ENCODE results near the gene ZNHIT1. TPM values are rescaled to one million over a fixed set of nuclear protein-coding genes. Genes with fewer than 3 reads are reported as not detected.
A peak's percentile ranks its signal among the peaks of the same experiment; 100 is the strongest.

Gene ZNHIT1
- total and polyA plus RNA-seq, 11 donors = 47.0 to 156 (median 61.0) TPM

DNA sequence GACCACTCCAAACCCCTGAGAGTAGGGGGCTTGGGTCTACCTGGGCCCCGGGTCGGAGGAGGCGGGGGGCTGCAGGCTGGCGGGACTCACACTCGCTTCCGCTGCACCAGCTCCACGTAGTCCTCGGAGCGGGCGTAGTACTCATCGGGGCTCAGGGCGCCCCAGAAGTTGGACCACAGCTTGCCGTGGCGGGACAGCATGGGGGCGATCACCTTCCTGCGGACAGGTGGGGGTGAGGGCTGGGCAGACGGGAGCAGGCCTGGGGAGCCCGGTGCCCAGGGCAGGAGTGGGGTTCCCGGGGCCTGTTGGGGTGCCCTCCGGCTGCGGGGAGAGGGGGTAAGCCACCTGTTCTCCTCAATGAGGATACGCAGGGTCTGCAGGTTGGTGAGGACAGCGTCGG lies 6.5 kb upstream of the ZNHIT1 start:
- intact Hi-C loops (cut with DNase I) = loop anchor here in 2 of 10 donors (5.0 to 10.0 kb wide), 2 partner anchors 41 to 73 kb away; no protein-coding TSS in a partner anchor
- WGBS, 4 donors = 92 to 98% (median 96%) methylated on average over 15 to 24 of the region's 24 CpGs
- H3K4me3 ChIP-seq = no peak overlapping the region
- TF ChIP-seq POLR2A (IDR thresholded peaks at IDR 0.05) = no peak
- TF ChIP-seq, protein P1, sequence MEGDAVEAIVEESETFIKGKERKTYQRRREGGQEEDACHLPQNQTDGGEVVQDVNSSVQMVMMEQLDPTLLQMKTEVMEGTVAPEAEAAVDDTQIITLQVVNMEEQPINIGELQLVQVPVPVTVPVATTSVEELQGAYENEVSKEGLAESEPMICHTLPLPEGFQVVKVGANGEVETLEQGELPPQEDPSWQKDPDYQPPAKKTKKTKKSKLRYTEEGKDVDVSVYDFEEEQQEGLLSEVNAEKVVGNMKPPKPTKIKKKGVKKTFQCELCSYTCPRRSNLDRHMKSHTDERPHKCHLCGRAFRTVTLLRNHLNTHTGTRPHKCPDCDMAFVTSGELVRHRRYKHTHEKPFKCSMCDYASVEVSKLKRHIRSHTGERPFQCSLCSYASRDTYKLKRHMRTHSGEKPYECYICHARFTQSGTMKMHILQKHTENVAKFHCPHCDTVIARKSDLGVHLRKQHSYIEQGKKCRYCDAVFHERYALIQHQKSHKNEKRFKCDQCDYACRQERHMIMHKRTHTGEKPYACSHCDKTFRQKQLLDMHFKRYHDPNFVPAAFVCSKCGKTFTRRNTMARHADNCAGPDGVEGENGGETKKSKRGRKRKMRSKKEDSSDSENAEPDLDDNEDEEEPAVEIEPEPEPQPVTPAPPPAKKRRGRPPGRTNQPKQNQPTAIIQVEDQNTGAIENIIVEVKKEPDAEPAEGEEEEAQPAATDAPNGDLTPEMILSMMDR (IDR thresholded peaks at IDR 0.05) = no peak
- H3K36me3 ChIP-seq = peaks cover 0 to 95% (median 78%) of the 10 kb centered on the region in 9 donors
- peaks cover 0 to 18% (median 7%) of the 10 kb centered on the region in 12 donors for H3K4me1 ChIP-seq
- no peak overlapping the region for H3K27ac ChIP-seq
- peak in 1 of 4 donors; percentile 4 for ATAC-seq
- no peak for DNase-seq
- no peaks in the 10 kb centered on the region for H3K9me3 ChIP-seq
- H3K27me3 ChIP-seq = no peaks in the 10 kb centered on the region

DNA sequence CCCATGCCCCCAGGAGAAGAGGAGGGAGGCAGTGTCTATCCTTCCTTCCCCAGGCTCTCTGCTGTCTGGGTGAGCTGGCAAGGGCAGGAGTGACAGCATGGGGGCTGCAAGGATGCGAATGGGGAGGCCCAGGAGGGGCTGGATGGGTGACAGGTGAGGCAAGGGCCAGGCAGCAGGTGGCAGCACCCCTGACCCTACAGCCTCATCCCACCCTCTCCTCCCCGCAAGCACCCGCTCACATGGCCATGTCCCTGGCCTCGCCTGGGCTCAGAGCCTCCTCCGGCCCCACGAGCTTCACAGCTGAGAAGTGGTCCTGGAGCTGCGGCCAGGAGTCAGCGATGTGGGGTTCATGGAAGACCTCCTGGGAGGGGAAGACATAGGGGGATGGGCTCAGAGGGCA lies 6.0 kb upstream of the ZNHIT1 start:
- no peak overlapping the region for H3K4me3 ChIP-seq
- intact Hi-C loops (cut with DNase I) = loop anchor here in 2 of 10 donors (5.0 to 10.0 kb wide), 2 partner anchors 40 to 73 kb away; no protein-coding TSS in a partner anchor
- H3K9me3 ChIP-seq = no peaks in the 10 kb centered on the region
- WGBS, 4 donors = 93 to 97% (median 95%) methylated on average over 8 of the region's 8 CpGs
- peaks cover 0 to 23% (median 11%) of the 10 kb centered on the region in 12 donors for H3K4me1 ChIP-seq
- ATAC-seq (no peak), DNase-seq (no peak)
- no peak overlapping the region for H3K27ac ChIP-seq
- TF ChIP-seq, protein P1 (IDR thresholded peaks at IDR 0.05) = no peak
- TF ChIP-seq POLR2A (IDR thresholded peaks at IDR 0.05) = no peak
- H3K27me3 ChIP-seq = no peaks in the 10 kb centered on the region
- H3K36me3 ChIP-seq = peaks cover 0 to 91% (median 77%) of the 10 kb centered on the region in 9 donors

DNA sequence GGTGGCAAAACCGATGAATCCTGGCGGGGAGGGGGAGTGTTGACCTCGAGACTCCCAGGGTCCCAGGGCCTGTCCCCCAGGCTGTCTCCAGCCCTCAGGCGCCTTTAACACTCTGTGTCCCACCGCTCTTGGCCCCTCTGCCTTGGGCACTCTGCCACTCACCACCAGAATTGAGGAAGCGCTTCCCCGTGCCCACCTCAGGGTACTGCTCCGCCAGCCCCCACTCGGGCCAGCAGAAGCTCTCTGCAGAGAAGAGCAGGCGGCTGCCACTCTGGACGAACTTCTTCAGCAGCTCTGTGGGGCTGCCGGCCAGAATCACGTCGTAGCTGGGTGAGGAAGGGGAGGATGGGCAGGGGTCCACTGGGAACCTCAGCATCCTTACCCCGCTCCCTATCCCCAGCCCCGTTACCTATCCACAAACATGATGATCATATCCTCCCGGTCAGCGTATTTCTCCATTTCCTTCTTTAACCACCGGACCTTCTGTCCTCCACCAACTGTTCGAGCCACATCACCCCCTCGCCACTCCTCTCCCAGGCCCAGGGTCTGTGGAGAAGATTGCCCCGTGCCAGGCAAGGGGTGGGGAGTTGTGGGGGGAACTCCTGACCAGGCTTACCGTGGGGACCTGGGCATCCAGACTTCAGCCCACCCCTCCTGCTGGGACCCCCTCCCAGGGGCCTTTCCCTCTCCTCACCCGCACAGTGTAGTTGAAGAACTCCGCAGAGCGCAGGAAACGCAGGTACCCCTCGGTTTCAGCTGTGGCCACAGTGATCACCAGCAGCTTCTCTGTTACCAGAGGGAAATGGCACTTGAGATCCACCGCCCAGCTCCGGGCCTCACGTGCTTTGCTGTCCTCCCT lies 1.7 kb upstream of the ZNHIT1 start:
- TF ChIP-seq, protein P1 (IDR thresholded peaks at IDR 0.05) = no peak
- TF ChIP-seq POLR2A (IDR thresholded peaks at IDR 0.05) = no peak
- intact Hi-C loops (cut with DNase I) = loop anchor here in 5 of 10 donors (2.0 to 10.0 kb wide), 3 partner anchors 29 to 69 kb away; partner anchors contain the start of gene FIS1 (in 1 of the 5)
- Histone ChIP-seq H3K4me3 (peak overlapping the region; percentile 53 to 95 (median 80)), H3K36me3 (peaks cover 0 to 54% (median 38%) of the 10 kb centered on the region in 9 donors), H3K4me1 (peaks cover 4 to 48% (median 31%) of the 10 kb centered on the region in 12 donors), H3K9me3 (no peaks in the 10 kb centered on the region), H3K27ac (peak overlapping the region in 10 of 12 donors; percentile 82 to 97 (median 92)), H3K27me3 (no peaks in the 10 kb centered on the region)
- 63 to 73% (median 67%) methylated on average over 31 of the region's 31 CpGs for WGBS, 4 donors
- ATAC-seq (no peak), DNase-seq (no peak)

GRCh38 chr7:101216860-101217387 lies 1.0 kb upstream of the ZNHIT1 start:
- Histone ChIP-seq H3K36me3 (peaks cover 0 to 51% (median 31%) of the 10 kb centered on the region in 9 donors), H3K4me1 (peaks cover 4 to 48% (median 31%) of the 10 kb centered on the region in 12 donors), H3K9me3 (no peaks in the 10 kb centered on the region), H3K4me3 (peak overlapping the region; percentile 53 to 95 (median 80)), H3K27me3 (no peaks in the 10 kb centered on the region), H3K27ac (peak overlapping the region in 11 of 12 donors; percentile 82 to 97 (median 91))
- no peak for DNase-seq
- intact Hi-C loops (cut with DNase I) = loop anchor here in 7 of 10 donors (1.0 to 10.0 kb wide), 4 partner anchors 27 to 68 kb away; partner anchors contain the start of gene FIS1 (in 1 of the 7)
- ATAC-seq = peak in 1 of 4 donors; percentile 4
- WGBS, 4 donors = 1% methylated on average over 18 to 34 of the region's 34 CpGs
- TF ChIP-seq, protein P1 (IDR thresholded peaks at IDR 0.05) = no peak
- no peak for TF ChIP-seq POLR2A (IDR thresholded peaks at IDR 0.05)
